ENCODE measurements around the gene SLC12A3.

DNA sequence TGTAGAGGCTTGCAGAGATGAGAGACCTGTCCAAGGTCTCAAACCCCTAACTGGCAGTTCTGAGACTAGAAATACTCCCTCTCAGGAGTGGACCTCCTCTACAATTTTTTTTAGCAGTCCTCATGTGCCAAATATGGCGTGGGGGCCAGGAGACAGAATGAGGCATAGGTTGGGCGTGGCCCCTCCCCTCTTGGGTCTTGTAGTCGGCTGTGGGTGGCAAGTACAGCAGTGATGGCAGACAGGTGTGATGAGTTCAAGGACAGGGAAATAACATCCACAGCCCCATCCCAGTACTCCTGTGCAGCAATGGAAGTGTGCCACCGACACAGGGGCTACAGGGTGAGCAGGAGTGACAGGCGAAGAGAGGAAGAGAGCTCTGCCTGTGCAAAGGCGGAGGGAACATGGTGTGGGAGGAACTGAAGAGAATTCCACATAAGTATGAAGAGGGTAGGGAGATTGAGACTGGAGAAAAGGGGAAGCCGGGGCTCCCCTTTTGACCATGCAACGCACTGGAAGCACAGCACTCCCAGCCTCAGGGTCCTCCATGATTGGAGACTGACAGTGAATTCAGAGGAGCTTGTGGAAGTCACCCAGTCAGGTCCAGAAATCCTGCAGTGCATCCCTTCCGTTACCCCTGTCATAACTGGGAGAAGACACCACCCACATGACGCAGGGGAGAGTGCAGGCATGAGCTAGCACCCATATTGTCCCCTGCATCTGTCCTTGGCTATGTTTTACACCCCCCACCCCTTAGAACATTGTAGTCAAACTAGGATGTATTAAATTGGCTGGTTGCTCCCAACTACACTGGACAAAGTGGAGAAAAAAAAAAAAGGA lies 82.0 kb downstream of the SLC12A3 start:
- no peak for TF ChIP-seq CTCF (IDR thresholded peaks at IDR 0.05)
- no peak for TF ChIP-seq EP300 (IDR thresholded peaks at IDR 0.05)
- TF ChIP-seq POLR2A (IDR thresholded peaks at IDR 0.05), result no peak
- TF ChIP-seq POLR2AphosphoS5 (IDR thresholded peaks at IDR 0.05), result no peak
